Rectal smooth muscle tissue (tissue), 1 donor: Measurements from ENCODE around the gene TMEM132D.

Experiments used
- H3K27ac ChIP-seq: one replicate; pipeline ENCODE4 v1.7.0; 2013; ENCODE audit warnings: low read depth, low read length, inconsistent platforms
- H3K27me3 ChIP-seq: one replicate; pipeline ENCODE4 v1.7.0; 2013; ENCODE audit warnings: low read length; ENCODE audit not compliant: control insufficient read depth, insufficient read depth
- H3K36me3 ChIP-seq: one replicate; pipeline ENCODE4 v1.7.0; 2013; ENCODE audit warnings: low read length; ENCODE audit not compliant: control insufficient read depth, insufficient read depth
- H3K4me1 ChIP-seq: one replicate; pipeline ENCODE4 v1.7.0; 2013; ENCODE audit warnings: low read length; ENCODE audit not compliant: control insufficient read depth, insufficient read depth
- H3K4me3 ChIP-seq: one replicate; pipeline ENCODE4 v1.7.0; 2013; ENCODE audit warnings: low read length
- H3K9ac ChIP-seq: one replicate; pipeline ENCODE4 v1.7.0; 2013; ENCODE audit warnings: low read length

The TMEM132D gene

DNA sequence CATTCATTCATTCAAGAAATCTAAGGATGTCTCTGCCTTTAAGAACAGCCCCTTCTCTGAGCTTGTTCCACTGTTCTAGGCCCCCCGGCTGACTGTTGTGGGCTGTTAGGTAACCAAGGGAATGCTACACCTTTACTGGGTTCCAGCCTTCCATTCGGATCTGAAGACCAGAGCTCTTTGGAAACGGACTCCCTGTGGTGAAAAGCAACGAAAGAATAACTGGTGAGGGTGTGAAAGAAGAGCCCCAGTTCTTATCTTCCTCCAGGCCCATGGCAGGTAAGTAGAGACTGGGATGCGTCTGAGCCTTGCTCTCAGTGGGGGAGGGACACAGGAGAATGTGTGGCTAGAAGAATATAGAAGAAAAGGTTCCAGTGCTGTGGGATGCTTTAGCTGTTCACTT is 207.4 kb downstream of the TMEM132D start:
- Histone ChIP-seq H3K36me3 (no peaks in the 10 kb centered on the region), H3K27me3 (no peaks in the 10 kb centered on the region), H3K9ac (no peak overlapping the region), H3K4me1 (no peaks in the 10 kb centered on the region), H3K4me3 (no peak overlapping the region), H3K27ac (no peak overlapping the region)

DNA sequence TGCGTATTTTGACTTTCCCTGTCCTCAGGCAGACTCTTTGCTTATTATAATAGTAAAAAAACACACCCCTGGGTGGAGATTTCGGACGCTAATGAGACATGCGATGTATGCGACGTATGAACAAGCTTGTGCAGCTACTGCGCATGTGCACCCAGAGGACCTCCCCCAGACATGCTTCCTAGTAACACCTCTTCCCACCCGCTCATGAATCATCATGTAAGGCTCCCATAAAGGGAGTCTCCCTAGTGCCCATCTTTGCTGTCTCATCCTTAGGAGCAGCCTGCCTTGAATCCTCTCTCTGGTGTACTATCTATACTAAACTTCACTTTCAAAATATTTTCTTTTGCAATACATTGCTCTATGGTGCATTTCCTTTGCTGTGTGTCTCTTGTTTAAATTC is 210.1 kb downstream of the TMEM132D start:
- no peaks in the 10 kb centered on the region for H3K27me3 ChIP-seq
- H3K36me3 ChIP-seq = no peaks in the 10 kb centered on the region
- H3K4me1 ChIP-seq = no peaks in the 10 kb centered on the region
- no peak overlapping the region for H3K4me3 ChIP-seq
- no peak overlapping the region for H3K9ac ChIP-seq
- H3K27ac ChIP-seq = no peak overlapping the region

- Histone ChIP-seq H3K4me3 (no peak overlapping the region), H3K27ac (no peak overlapping the region), H3K36me3 (no peaks in the 10 kb centered on the region), H3K27me3 (no peaks in the 10 kb centered on the region), H3K9ac (no peak overlapping the region), H3K4me1 (no peaks in the 10 kb centered on the region)
These were observed 216.1 kb downstream of the TMEM132D start for GRCh38 chr12:129687731-129688130.

GRCh38 chr12:129681830-129682229 is 222.0 kb downstream of the TMEM132D start:
- Histone ChIP-seq H3K4me1 (no peaks in the 10 kb centered on the region), H3K27me3 (no peaks in the 10 kb centered on the region), H3K4me3 (no peak overlapping the region), H3K27ac (no peak overlapping the region), H3K36me3 (no peaks in the 10 kb centered on the region), H3K9ac (no peak overlapping the region)

DNA sequence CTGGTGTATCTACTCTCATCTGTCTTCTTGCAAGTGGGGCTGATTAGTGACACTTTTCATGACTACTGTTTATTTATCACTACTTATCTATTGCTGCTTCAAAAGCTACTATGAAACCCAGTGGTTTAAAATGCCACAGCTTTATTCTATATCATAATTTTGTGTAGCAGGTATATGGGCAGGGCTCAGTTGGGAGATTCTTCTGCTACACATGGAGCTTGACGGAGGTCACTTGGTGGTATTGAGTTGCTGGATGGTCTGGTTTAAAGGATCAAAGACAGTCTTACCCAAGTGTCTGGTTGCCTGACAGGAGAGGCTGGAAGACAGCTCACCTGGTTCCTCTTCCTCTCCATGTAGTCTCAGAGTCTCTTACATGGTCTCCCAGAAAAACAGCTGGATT is 222.7 kb downstream of the TMEM132D start:
- Histone ChIP-seq H3K9ac (no peak overlapping the region), H3K4me3 (no peak overlapping the region), H3K27ac (no peak overlapping the region), H3K27me3 (no peaks in the 10 kb centered on the region), H3K4me1 (no peaks in the 10 kb centered on the region), H3K36me3 (no peaks in the 10 kb centered on the region)

- Histone ChIP-seq H3K4me3 (no peak overlapping the region), H3K27ac (no peak overlapping the region), H3K9ac (no peak overlapping the region), H3K4me1 (no peaks in the 10 kb centered on the region), H3K27me3 (no peaks in the 10 kb centered on the region), H3K36me3 (no peaks in the 10 kb centered on the region)
These were observed 227.4 kb downstream of the TMEM132D start for GRCh38 chr12:129676411-129676810.

- no peak overlapping the region for H3K27ac ChIP-seq
- H3K4me3 ChIP-seq = no peak overlapping the region
- no peaks in the 10 kb centered on the region for H3K27me3 ChIP-seq
These were observed 227.9 kb downstream of the TMEM132D start for GRCh38 chr12:129675947-129676346.

GRCh38 chr12:129675496-129675895 is 228.3 kb downstream of the TMEM132D start:
- Histone ChIP-seq H3K27me3 (no peaks in the 10 kb centered on the region), H3K36me3 (no peaks in the 10 kb centered on the region), H3K4me3 (no peak overlapping the region), H3K9ac (no peak overlapping the region), H3K27ac (no peak overlapping the region), H3K4me1 (no peaks in the 10 kb centered on the region)

More at GRCh38 chr12:129675947-129676346, 227.9 kb downstream of the TMEM132D start:
- H3K9ac ChIP-seq = no peak overlapping the region
- H3K36me3 ChIP-seq = no peaks in the 10 kb centered on the region
- H3K4me1 ChIP-seq = no peaks in the 10 kb centered on the region

DNA sequence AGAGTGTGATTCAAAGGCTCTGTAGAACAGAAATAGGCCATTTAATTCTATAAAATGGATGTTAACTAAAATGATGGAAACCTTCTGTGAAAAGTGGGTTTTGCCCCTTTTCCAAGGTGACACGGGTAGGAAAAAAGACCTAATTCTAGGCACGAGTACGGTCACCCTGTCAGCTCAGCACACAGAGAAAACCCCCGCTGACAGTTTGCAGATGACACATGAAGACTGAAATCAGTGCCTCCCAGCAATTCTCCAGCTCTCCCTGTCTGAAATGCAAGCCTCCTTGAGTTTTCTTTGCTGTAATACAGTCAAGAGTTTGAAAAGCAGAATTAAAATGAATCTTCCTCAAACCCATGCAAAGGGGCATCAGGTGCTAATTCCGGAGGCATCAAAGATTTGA is 230.0 kb downstream of the TMEM132D start:
- Histone ChIP-seq H3K4me3 (no peak overlapping the region), H3K4me1 (no peaks in the 10 kb centered on the region), H3K27me3 (no peaks in the 10 kb centered on the region), H3K27ac (no peak overlapping the region), H3K36me3 (no peaks in the 10 kb centered on the region), H3K9ac (no peak overlapping the region)

DNA sequence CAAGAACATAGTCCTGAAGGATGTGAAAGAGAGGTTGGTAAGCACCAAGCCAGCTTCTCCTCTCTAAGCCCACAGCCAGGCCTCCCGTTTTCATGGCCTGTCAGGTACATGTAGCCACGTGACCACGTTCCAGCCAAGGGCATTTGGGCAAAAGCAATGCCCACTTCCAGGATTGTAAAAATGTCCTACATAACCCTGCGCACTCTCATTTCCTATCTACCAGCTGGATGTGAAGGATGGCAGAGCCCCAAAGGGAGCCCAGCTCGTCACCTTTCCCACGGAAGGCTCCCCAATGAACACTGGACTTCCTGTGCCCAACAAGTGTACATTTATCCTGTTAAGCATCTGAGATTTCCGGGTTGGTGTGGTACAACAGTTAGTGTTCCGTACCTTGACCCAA is 231.7 kb downstream of the TMEM132D start:
- Histone ChIP-seq H3K27me3 (no peaks in the 10 kb centered on the region), H3K4me3 (no peak overlapping the region), H3K27ac (no peak overlapping the region), H3K4me1 (no peaks in the 10 kb centered on the region), H3K9ac (no peak overlapping the region), H3K36me3 (no peaks in the 10 kb centered on the region)

DNA sequence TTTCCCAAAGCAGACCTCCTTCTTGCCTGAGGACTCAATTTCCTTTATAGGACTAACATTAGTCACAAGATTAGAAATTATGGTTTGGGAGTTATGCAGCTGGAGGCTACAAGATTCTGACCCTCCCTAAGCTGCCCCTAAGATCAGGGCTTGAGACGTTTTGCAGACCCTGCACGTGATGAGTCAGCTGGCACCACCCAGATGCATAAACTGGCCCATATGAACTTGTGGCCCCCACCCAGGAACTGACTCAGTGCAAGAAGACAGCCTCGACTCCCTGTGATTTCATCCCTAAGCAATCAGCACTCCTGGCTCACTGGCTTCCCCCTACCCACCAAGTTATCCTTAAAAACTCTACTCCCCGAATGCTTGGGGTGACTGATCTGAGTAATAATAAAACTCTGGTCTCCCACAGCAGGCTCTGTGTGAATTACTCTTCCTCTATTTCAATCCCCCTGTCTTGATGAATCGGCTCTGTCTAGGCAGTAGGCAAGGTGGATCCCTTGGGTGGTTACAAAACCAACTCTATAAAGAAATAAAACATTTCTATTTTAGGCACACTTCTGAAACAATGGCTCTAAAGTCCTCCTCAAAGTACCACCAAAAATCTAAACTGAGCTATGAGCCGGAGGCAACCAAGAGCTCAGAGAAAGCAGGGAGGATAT is 233.4 kb downstream of the TMEM132D start:
- Histone ChIP-seq H3K9ac (no peak overlapping the region), H3K4me1 (no peaks in the 10 kb centered on the region), H3K36me3 (no peaks in the 10 kb centered on the region), H3K27me3 (no peaks in the 10 kb centered on the region), H3K27ac (no peak overlapping the region), H3K4me3 (no peak overlapping the region)

DNA sequence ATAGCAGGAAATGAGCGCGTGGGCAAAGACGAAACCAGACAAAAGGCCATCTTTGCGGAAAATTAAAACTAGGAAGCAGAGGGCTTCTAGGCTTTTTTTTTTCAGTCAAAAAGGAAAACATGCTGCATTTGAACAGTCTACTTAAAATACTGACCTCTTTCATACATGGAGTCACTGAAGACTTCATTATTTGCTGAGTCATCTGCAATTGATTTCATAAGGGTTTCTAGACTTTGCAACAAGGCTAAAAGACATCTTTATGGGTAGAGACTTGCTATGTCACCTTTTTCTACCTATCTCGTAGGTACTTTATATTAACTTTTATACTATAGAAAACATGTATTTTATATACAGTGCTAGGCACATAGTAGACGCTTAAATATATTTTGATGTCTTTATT is 238.4 kb downstream of the TMEM132D start:
- Histone ChIP-seq H3K9ac (no peak overlapping the region), H3K4me1 (no peaks in the 10 kb centered on the region), H3K27ac (no peak overlapping the region), H3K27me3 (no peaks in the 10 kb centered on the region), H3K4me3 (no peak overlapping the region), H3K36me3 (no peaks in the 10 kb centered on the region)

DNA sequence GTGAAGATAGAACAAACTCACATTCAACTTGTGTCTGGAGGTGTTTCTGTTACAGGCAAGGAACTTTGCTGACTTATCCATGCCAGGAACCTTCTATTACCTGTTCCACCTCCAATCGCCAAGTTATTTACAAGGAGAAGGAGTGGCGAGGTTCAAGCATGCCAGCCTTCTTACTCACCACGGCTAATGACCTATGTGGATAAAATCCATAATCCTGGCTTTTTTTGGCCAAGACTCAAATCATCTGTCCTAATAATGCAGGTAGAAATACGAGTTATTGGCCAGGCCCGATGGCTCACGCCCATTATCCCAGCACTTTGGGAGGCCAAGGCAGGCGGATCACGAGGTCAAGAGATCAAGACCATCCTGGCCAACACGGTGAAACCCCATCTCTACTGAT is 241.6 kb downstream of the TMEM132D start:
- H3K9ac ChIP-seq = no peak overlapping the region
- no peaks in the 10 kb centered on the region for H3K36me3 ChIP-seq
- H3K27ac ChIP-seq = no peak overlapping the region
- H3K27me3 ChIP-seq = no peaks in the 10 kb centered on the region
- no peak overlapping the region for H3K4me3 ChIP-seq
- H3K4me1 ChIP-seq = no peaks in the 10 kb centered on the region
